Spleen (tissue), 11 donors: ENCODE results near the gene PIH1D1. TPM values are rescaled to one million over a fixed set of nuclear protein-coding genes. Genes with fewer than 3 reads are reported as not detected.
"Not testable (repeated sequence)": the region's sequence is repeated elsewhere in the genome, so short reads cannot be mapped to it uniquely, and the experiment has no call there.

ENCODE experiments used
- DNase-seq: peaks from one replicate; pipeline ENCODE4 v3.0.0-alpha.2; 2020
- H3K27ac ChIP-seq, 8 donors: fragments of 200-600 bp; sonication (generic) in 7 of 8; 1 replicate in 4 of 8; 2 replicates in 4 of 8; pipeline versions ENCODE4 v1.5.0 to v1.8.0; 2016 to 2021; ENCODE audit warnings: inconsistent platforms in 4 of 8, mild to moderate bottlenecking in 4 of 8, moderate library complexity in 1 of 8
- H3K27me3 ChIP-seq, 7 donors: fragments of 200-600 bp; sonication (generic) in 6 of 7; replicated peaks in 1 of 7; 1 replicate in 4 of 7; 2 replicates in 3 of 7; pipeline versions ENCODE4 v1.5.0 to v1.8.0; 2016 to 2021; ENCODE audit warnings: inconsistent platforms in 3 of 7, mild to moderate bottlenecking in 1 of 7
- H3K36me3 ChIP-seq, 6 donors: fragments of 200-600 bp; sonication (generic) in 5 of 6; 1 replicate in 4 of 6; 2 replicates in 2 of 6; pipeline versions ENCODE4 v1.5.0 to v1.8.0; 2016 to 2021; ENCODE audit warnings: inconsistent platforms in 2 of 6
- H3K4me1 ChIP-seq, 6 donors: fragments of 200-600 bp; sonication (generic) in 5 of 6; 1 replicate in 3 of 6; 2 replicates in 3 of 6; pipeline versions ENCODE4 v1.5.0 to v1.8.0; 2016 to 2021; ENCODE audit warnings: inconsistent platforms in 3 of 6
- H3K4me3 ChIP-seq, 8 donors: fragments of 200-600 bp; sonication (generic) in 7 of 8; 1 replicate in 4 of 8; 2 replicates in 4 of 8; pipeline versions ENCODE4 v1.5.0 to v1.8.0; 2016 to 2021; ENCODE audit warnings: inconsistent platforms in 4 of 8, mild to moderate bottlenecking in 4 of 8, moderate library complexity in 2 of 8
- H3K9me3 ChIP-seq, 8 donors: fragments of 200-600 bp; sonication (generic) in 7 of 8; 1 replicate in 4 of 8; 2 replicates in 4 of 8; pipeline versions ENCODE4 v1.5.0 to v1.8.0; 2016 to 2021; ENCODE audit warnings: inconsistent platforms in 4 of 8
- POLR2A ChIP-seq, 3 donors: fragments of 450-650 bp; IDR thresholded peaks; one replicate each; pipeline ENCODE4 v1.5.1; 2017; ENCODE audit warnings: antibody characterized with exemption in 3 of 3, mild to moderate bottlenecking in 1 of 3
- POLR2AphosphoS5 ChIP-seq, 3 donors: sonication (generic); formaldehyde crosslinking; IDR thresholded peaks; one replicate each; pipeline ENCODE4 v1.5.1; 2017; ENCODE audit warnings: antibody characterized with exemption in 3 of 3
- WGBS, 5 donors: extraction: QIAGEN DNeasy Blood & Tissue Kit in 3 of 5; methylation state at CpG; one replicate each; pipeline versions ENCODE4 v1.1.5 to v1.1.7; 2013 to 2018; 5-methylcytosine and 5-hydroxymethylcytosine counted together
- intact Hi-C: fragments of 100-400 bp; cut with DNase I; formaldehyde crosslinking; loops from one replicate; pipeline ENCODE4 v1.15.0; 2023; ENCODE audit warnings: low total_unique reads
- polyA plus RNA-seq, 3 donors: library from polyadenylated mRNA; stranded (reverse); fragments of 200-250 nt; gene quantifications; one replicate each; pipeline ENCODE4 v1.2.1, GENCODE V29; 2013
- total RNA-seq, 7 donors: library from RNA; depleted of rRNA in 3 of 7; stranded (reverse); fragments of >200 nt in 3 of 7; fragmentation: NEBNext Ultra II Directional in 4 of 7; extraction: Animal tissue kit (Norgen Biotek cat#: 25700) in 4 of 7; gene quantifications; one replicate each; pipeline versions ENCODE4 v1.1.0 to v1.2.1, GENCODE V29; 2016 to 2021
- TF ChIP-seq, protein P1 (sequence below), 11 experiments: fragments of 200-600 bp in 7 of 11; fragments of 450-650 bp in 4 of 11; sonication (generic) in 4 of 11; IDR thresholded peaks in 8 of 11; conservative IDR thresholded peaks in 3 of 11; 1 replicate in 7 of 11; 2 replicates in 4 of 11; pipeline versions ENCODE4 v1.4.0 to v1.8.0; 2016 to 2021; ENCODE audit warnings: antibody characterized with exemption in 11 of 11, inconsistent platforms in 4 of 11, mild to moderate bottlenecking in 1 of 11
- donor health status: healthy with polysubstance abuse.
- donor health status: DM: no; HTN: no; CAD: no; lungs with moderate emphysema.
- donor health status: DM: no; HTN: no; CAD: no.
- donor health status: Bipolar disorder and iron deficiency.
- donor health status: healthy.
- donor health status: DM: no; HTN: no; CAD: no.
- donor health status: DM: yes; HTN: yes; CAD: no.

Gene PIH1D1
- total and polyA plus RNA-seq, 10 donors, result 76.0 to 140 (median 86.3) TPM

DNA sequence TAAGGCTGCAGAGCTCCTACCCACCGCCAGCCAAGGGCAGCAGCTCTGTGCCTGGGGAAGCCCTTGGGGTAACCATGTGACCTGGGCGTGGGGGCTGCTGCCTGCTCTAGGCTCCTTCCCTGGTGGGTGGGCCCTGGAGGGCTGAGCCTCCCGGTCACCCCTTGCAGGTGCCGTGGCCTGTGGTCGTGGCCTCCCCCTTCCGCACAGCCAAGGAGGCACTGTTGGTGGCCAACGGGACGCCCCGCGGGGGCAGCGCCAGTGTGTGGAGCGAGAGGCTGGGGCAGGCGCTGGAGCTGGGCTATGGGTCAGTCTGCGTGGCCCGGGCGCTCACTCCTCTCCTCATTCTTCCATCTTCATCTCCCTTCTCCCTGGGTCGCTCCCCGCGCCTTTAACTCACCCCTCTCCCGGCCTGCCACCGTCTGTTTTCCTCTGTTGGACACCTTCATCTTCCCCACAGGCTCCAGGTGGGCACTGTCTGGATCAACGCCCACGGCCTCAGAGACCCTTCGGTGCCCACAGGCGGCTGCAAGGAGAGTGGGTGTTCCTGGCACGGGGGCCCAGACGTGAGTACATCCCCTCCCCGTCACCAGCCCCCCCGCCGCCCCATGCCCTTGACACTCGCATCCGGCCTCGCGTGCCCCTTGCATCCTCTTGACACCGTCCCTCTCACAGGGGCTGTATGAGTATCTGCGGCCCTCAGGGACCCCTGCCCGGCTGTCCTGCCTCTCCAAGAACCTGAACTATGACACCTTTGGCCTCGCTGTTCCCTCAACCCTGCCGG lies 12.5 kb upstream of the PIH1D1 start:
- intact Hi-C loops, result no loop called here
- WGBS, 5 donors, result 89 to 94% (median 91%) methylated on average over 38 to 39 of the region's 39 CpGs
- Histone ChIP-seq H3K36me3 (peaks cover 0 to 87% (median 56%) of the 10 kb centered on the region in 6 donors), H3K4me3 (no peak overlapping the region), H3K9me3 (no peaks in the 10 kb centered on the region), H3K4me1 (peaks cover 0 to 25% (median 11%) of the 10 kb centered on the region in 6 donors), H3K27ac (no peak overlapping the region), H3K27me3 (no peaks in the 10 kb centered on the region)
- no peak for DNase-seq
- TF ChIP-seq POLR2A (IDR thresholded peaks at IDR 0.05) (no peak), POLR2AphosphoS5 (IDR thresholded peaks at IDR 0.05) (peak in 1 of 3 donors; percentile 23)

DNA sequence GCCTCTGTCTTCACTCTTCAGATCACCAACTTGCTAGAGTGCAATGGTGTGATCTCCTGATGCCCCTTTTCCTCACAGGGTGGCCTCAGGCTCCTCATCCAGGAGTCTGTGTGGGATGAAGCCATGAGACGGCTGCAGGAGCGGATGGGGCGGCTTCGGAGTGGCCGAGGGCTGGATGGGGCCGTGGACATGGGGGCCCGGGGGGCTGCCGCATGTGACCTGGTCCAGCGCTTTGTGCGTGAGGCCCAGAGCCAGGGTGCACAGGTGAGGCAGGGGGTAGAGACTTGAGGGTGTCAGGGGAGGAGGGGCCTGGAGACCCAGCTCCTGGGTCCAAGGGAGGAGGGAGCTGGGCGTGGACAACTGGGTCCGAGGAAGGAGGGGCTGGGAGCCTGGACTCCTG lies 10.9 kb upstream of the PIH1D1 start:
- Histone ChIP-seq H3K4me1 (peaks cover 3 to 27% (median 10%) of the 10 kb centered on the region in 6 donors), H3K27ac (no peak overlapping the region), H3K4me3 (no peak overlapping the region), H3K27me3 (no peaks in the 10 kb centered on the region), H3K36me3 (peaks cover 0 to 84% (median 55%) of the 10 kb centered on the region in 6 donors), H3K9me3 (no peaks in the 10 kb centered on the region)
- no peak for DNase-seq
- no peak for TF ChIP-seq POLR2AphosphoS5 (IDR thresholded peaks at IDR 0.05)
- TF ChIP-seq, protein P1, sequence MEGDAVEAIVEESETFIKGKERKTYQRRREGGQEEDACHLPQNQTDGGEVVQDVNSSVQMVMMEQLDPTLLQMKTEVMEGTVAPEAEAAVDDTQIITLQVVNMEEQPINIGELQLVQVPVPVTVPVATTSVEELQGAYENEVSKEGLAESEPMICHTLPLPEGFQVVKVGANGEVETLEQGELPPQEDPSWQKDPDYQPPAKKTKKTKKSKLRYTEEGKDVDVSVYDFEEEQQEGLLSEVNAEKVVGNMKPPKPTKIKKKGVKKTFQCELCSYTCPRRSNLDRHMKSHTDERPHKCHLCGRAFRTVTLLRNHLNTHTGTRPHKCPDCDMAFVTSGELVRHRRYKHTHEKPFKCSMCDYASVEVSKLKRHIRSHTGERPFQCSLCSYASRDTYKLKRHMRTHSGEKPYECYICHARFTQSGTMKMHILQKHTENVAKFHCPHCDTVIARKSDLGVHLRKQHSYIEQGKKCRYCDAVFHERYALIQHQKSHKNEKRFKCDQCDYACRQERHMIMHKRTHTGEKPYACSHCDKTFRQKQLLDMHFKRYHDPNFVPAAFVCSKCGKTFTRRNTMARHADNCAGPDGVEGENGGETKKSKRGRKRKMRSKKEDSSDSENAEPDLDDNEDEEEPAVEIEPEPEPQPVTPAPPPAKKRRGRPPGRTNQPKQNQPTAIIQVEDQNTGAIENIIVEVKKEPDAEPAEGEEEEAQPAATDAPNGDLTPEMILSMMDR (IDR thresholded peaks at IDR 0.05 in 8 of 11, conservative IDR thresholded peaks at IDR 0.05 in 3 of 11), result no peak
- no peak for TF ChIP-seq POLR2A (IDR thresholded peaks at IDR 0.05)
- intact Hi-C loops, result no loop called here
- WGBS, 5 donors, result 86 to 94% (median 88%) methylated on average over 12 of the region's 12 CpGs

DNA sequence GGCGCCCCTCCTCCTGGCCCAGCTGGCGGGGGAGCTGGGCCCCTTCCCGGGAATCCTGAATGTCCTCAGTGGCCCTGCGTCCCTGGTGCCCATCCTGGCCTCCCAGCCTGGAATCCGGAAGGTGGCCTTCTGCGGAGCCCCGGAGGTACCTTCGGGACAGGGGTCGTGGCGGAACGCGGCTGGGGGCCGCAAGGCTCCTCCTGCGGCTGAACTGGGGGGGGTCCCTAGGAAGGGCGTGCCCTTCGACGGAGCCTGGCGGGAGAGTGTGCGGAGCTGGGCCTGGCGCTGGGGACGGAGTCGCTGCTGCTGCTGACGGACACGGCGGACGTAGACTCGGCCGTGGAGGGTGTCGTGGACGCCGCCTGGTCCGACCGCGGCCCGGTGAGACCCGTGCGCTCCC lies 10.0 kb upstream of the PIH1D1 start:
- Histone ChIP-seq H3K9me3 (no peaks in the 10 kb centered on the region), H3K27ac (no peak overlapping the region), H3K4me1 (peaks cover 4 to 35% (median 12%) of the 10 kb centered on the region in 6 donors), H3K36me3 (peaks cover 0 to 84% (median 52%) of the 10 kb centered on the region in 6 donors), H3K4me3 (no peak overlapping the region), H3K27me3 (no peaks in the 10 kb centered on the region)
- WGBS, 5 donors, result 96 to 98% (median 98%) methylated on average over 27 to 37 of the region's 37 CpGs
- TF ChIP-seq POLR2AphosphoS5 (IDR thresholded peaks at IDR 0.05) (no peak), POLR2A (IDR thresholded peaks at IDR 0.05) (no peak)
- TF ChIP-seq, protein P1 (IDR thresholded peaks at IDR 0.05 in 8 of 11, conservative IDR thresholded peaks at IDR 0.05 in 3 of 11), result no peak
- intact Hi-C loops, result no loop called here
- DNase-seq, result no peak

DNA sequence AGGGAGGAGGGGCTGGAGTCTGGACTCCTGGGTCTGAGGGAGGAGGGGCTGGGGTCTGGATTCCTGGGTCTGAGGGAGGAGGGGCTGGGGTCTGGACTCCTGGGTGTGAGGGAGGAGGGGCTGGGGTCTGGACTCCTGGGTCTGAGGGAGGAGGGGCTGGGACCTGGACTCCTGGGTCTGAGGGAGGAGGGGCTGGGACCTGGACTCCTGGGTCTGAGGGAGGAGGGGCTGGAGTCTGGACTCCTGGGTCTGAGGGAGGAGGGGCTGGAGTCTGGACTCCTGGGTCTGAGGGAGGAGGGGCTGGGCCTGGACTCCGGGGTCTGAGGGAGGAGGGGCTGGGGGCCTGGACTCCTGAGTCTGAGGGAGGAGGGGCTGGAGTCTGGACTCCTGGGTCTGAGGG lies 9.5 kb upstream of the PIH1D1 start:
- DNase-seq, H3K4me3 ChIP-seq, H3K27me3 ChIP-seq, intact Hi-C loops, H3K27ac ChIP-seq, H3K9me3 ChIP-seq: not testable (repeated sequence)
- H3K4me1 ChIP-seq, result peaks cover 4 to 41% (median 12%) of the 10 kb centered on the region in 6 donors
- H3K36me3 ChIP-seq, result peaks cover 0 to 84% (median 47%) of the 10 kb centered on the region in 6 donors
- WGBS, 5 donors, result 0% methylated on average over 1 of the region's 1 CpG; no CpG with 5 or more reads in 3 of the 5 donors

DNA sequence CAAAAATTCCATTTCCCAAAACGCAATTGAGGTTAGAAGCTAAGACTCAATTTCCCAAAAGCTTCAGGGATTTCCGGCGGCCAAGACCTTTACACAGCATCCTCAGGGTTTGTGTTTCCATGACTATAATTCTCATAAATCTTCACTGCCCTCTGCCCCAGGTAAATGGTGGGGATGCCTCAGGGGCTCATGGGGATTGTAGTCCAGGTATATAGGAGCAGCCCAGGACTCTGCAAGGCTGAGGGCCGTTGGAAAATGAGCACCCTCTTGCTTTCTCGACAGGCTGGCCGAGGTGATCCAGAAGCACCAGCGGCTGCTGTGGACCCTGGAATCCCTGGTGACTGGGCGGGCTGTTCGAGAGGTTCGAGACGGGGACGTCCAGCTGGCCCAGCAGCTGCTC lies 7.8 kb upstream of the PIH1D1 start:
- Histone ChIP-seq H3K27me3 (no peaks in the 10 kb centered on the region), H3K36me3 (peaks cover 0 to 74% (median 34%) of the 10 kb centered on the region in 6 donors), H3K4me3 (no peak overlapping the region), H3K4me1 (peaks cover 6 to 56% (median 18%) of the 10 kb centered on the region in 6 donors), H3K27ac (peak overlapping the region in 1 of 8 donors; percentile 80), H3K9me3 (no peaks in the 10 kb centered on the region)
- 77 to 96% (median 91%) methylated on average over 6 to 12 of the region's 12 CpGs for WGBS, 5 donors
- DNase-seq, result no peak
- intact Hi-C loops, result no loop called here
- TF ChIP-seq, protein P1 (IDR thresholded peaks at IDR 0.05 in 8 of 11, conservative IDR thresholded peaks at IDR 0.05 in 3 of 11), result no peak
- TF ChIP-seq POLR2A (IDR thresholded peaks at IDR 0.05) (no peak), POLR2AphosphoS5 (IDR thresholded peaks at IDR 0.05) (no peak)
